SU-DHL-6 (cell line): ENCODE data around the gene KCTD17.

Experiments
- H2AFZ ChIP-seq: fragments of 200-600 bp; sonication (generic); 2 replicates; pipeline ENCODE4 v1.6.1; 2014; ENCODE audit warnings: low read depth, mild to moderate bottlenecking, moderate library complexity, mixed read lengths, antibody characterized with exemption, low read length; ENCODE audit not compliant: severe bottlenecking
- H3F3A ChIP-seq: fragments of 200-600 bp; shearing (Covaris generic); 2 replicates; pipeline ENCODE4 v1.6.0; 2016; ENCODE audit warnings: antibody characterized with exemption, mild to moderate bottlenecking; ENCODE audit not compliant: insufficient read depth
- H3K27ac ChIP-seq: fragments of 200-600 bp; sonication (generic); 2 replicates; pipeline ENCODE4 v1.5.1; 2016; ENCODE audit warnings: low read depth, mild to moderate bottlenecking, low read length, moderate library complexity, mixed read lengths
- H3K27me3 ChIP-seq: fragments of 200-600 bp; sonication (generic), shearing (Covaris generic); 2 replicates; pipeline ENCODE4 v1.6.0; 2014; ENCODE audit warnings: mild to moderate bottlenecking, low read length
- H3K36me3 ChIP-seq: fragments of 200-600 bp; sonication (generic); 2 replicates; pipeline ENCODE4 v1.6.1; 2014; ENCODE audit warnings: mild to moderate bottlenecking, low read length, mixed read lengths
- H3K4me2 ChIP-seq: fragments of 300-600, 200-600 bp; shearing (Covaris generic), sonication (generic); 2 replicates; pipeline ENCODE4 v1.6.0; 2014; ENCODE audit warnings: low read length, low read depth, mild to moderate bottlenecking; ENCODE audit not compliant: poor library complexity, severe bottlenecking
- H3K4me3 ChIP-seq: fragments of 200-600 bp; sonication (generic); 2 replicates; pipeline ENCODE4 v1.5.1; 2014; ENCODE audit warnings: antibody characterized with exemption, low read length, mild to moderate bottlenecking, mixed read lengths; ENCODE audit not compliant: insufficient read depth, poor library complexity, severe bottlenecking
- H3K79me2 ChIP-seq: fragments of 200-600 bp; sonication (generic); 2 replicates; pipeline ENCODE4 v1.6.1; 2014; ENCODE audit warnings: mild to moderate bottlenecking, low read length, moderate library complexity; ENCODE audit not compliant: insufficient read depth
- H3K9ac ChIP-seq: fragments of 200-600 bp; sonication (generic); 2 replicates; pipeline ENCODE4 v1.7.0; 2014; ENCODE audit warnings: mild to moderate bottlenecking, low read length
- H3K9me2 ChIP-seq: fragments of 200-600 bp; sonication (generic); replicated peaks from 2 replicates; pipeline ENCODE4 v1.6.1; 2014; ENCODE audit warnings: low read length; ENCODE audit not compliant: insufficient read depth
- H3K9me3 ChIP-seq: fragments of 200-600 bp; sonication (generic); 2 replicates; pipeline ENCODE4 v1.6.1; 2014; ENCODE audit warnings: low read length, mixed read lengths; ENCODE audit not compliant: insufficient read depth
- H4K20me1 ChIP-seq: fragments of 200-600 bp; sonication (generic); 2 replicates; pipeline ENCODE4 v1.6.1; 2014; ENCODE audit warnings: low read depth, mild to moderate bottlenecking, antibody characterized with exemption, low read length, moderate library complexity, mixed read lengths
- CTCF ChIP-seq: fragments of 200-600 bp; sonication (generic); IDR thresholded peaks from one replicate; pipeline ENCODE4 v1.5.1; 2017; ENCODE audit warnings: antibody characterized with exemption, mild to moderate bottlenecking, low read length, moderate library complexity; ENCODE audit not compliant: insufficient read depth, poor library complexity, severe bottlenecking
- EZH2phosphoT487 ChIP-seq: fragments of 200-600 bp; sonication (generic), shearing (Covaris generic); conservative IDR thresholded peaks from 2 replicates; pipeline ENCODE4 v1.6.1; 2018; ENCODE audit warnings: mild to moderate bottlenecking, antibody characterized with exemption, low read length, moderate library complexity, mixed read lengths

KCTD17 gene

GRCh38 chr22:37060801-37061610 is 9.5 kb downstream of the KCTD17 start:
- Histone ChIP-seq H3K27ac (no peak overlapping the region), H3K4me2 (no peak overlapping the region), H2AFZ (no peak overlapping the region)

GRCh38 chr22:37061611-37062375 is 10.3 kb downstream of the KCTD17 start:
- no peaks in the 10 kb centered on the region for H3K36me3 ChIP-seq
- no peaks in the 10 kb centered on the region for H3K9me2 ChIP-seq
- H3K9ac ChIP-seq = no peak overlapping the region
- H3K79me2 ChIP-seq = no peaks in the 10 kb centered on the region
- no peaks in the 10 kb centered on the region for H3F3A ChIP-seq
- no peaks in the 10 kb centered on the region for H3K9me3 ChIP-seq
- H3K4me3 ChIP-seq = no peak overlapping the region
- TF ChIP-seq CTCF (no peak), EZH2phosphoT487 (no peak)
- H3K27ac ChIP-seq = no peak overlapping the region
- H3K4me2 ChIP-seq = no peak overlapping the region
- H4K20me1 ChIP-seq = no peaks in the 10 kb centered on the region
- no peak overlapping the region for H2AFZ ChIP-seq
- no peaks in the 10 kb centered on the region for H3K27me3 ChIP-seq

More at GRCh38 chr22:37060801-37061610, 9.5 kb downstream of the KCTD17 start:
- TF ChIP-seq CTCF (no peak), EZH2phosphoT487 (no peak)
- Histone ChIP-seq H3K9me2 (no peaks in the 10 kb centered on the region), H3K9me3 (no peaks in the 10 kb centered on the region), H3K36me3 (no peaks in the 10 kb centered on the region), H3K9ac (no peak overlapping the region), H4K20me1 (no peaks in the 10 kb centered on the region), H3F3A (no peaks in the 10 kb centered on the region), H3K4me3 (no peak overlapping the region), H3K79me2 (no peaks in the 10 kb centered on the region), H3K27me3 (no peaks in the 10 kb centered on the region)

GRCh38 chr22:37062376-37062675 is 10.8 kb downstream of the KCTD17 start:
- Histone ChIP-seq H3F3A (no peaks in the 10 kb centered on the region), H3K9ac (no peak overlapping the region), H3K27ac (no peak overlapping the region), H3K27me3 (no peaks in the 10 kb centered on the region), H3K4me3 (no peak overlapping the region), H3K4me2 (no peak overlapping the region), H3K9me2 (no peaks in the 10 kb centered on the region), H3K36me3 (no peaks in the 10 kb centered on the region), H3K79me2 (no peaks in the 10 kb centered on the region), H4K20me1 (no peaks in the 10 kb centered on the region), H3K9me3 (no peaks in the 10 kb centered on the region), H2AFZ (no peak overlapping the region)
- TF ChIP-seq EZH2phosphoT487 = no peak
- no peak for TF ChIP-seq CTCF
